Ovary (tissue), 9 donors: ENCODE measurements around the gene GPR55. TPM values are rescaled to one million over a fixed set of nuclear protein-coding genes. Genes with fewer than 3 reads are reported as not detected.

Experiments used
- DNase-seq, 5 donors: peaks; one replicate each; pipeline ENCODE4 v3.0.0-alpha.2; 2019 to 2020
- H3K27ac ChIP-seq, 2 donors: fragments of 200-600 bp; one replicate each; pipeline versions ENCODE4 v1.5.1 to v1.8.0; 2019 to 2022
- H3K27me3 ChIP-seq: fragments of 200-600 bp; one replicate; pipeline ENCODE4 v1.8.0; 2022
- H3K36me3 ChIP-seq: fragments of 200-600 bp; sonication (generic); one replicate; pipeline ENCODE4 v1.5.1; 2019
- H3K4me1 ChIP-seq: one replicate; pipeline ENCODE4 v1.8.1; 2013; ENCODE audit warnings: mild to moderate bottlenecking, moderate library complexity; ENCODE audit not compliant: insufficient read depth
- H3K4me3 ChIP-seq: fragments of 200-600 bp; sonication (generic); one replicate; pipeline ENCODE4 v1.5.1; 2017
- H3K9me3 ChIP-seq, 2 donors: fragments of 200-600 bp in 1 of 2; sonication (generic) in 1 of 2; one replicate each; pipeline versions ENCODE4 v1.5.1 to v1.8.1; 2013 to 2019; ENCODE audit warnings: mild to moderate bottlenecking in 1 of 2, moderate library complexity in 1 of 2
- CTCF ChIP-seq, 3 donors: fragments of 450-650 bp in 2 of 3; fragments of 200-600 bp in 1 of 3; IDR thresholded peaks; one replicate each; pipeline versions ENCODE4 v1.5.1 to v1.8.0; 2016 to 2022; ENCODE audit warnings: antibody characterized with exemption in 3 of 3, mild to moderate bottlenecking in 1 of 3
- EP300 ChIP-seq: sonication (generic); formaldehyde crosslinking; IDR thresholded peaks from one replicate; pipeline ENCODE4 v1.6.1; 2017; ENCODE audit warnings: antibody characterized with exemption
- POLR2A ChIP-seq: fragments of 450-650 bp; IDR thresholded peaks from one replicate; pipeline ENCODE4 v1.6.1; 2017; ENCODE audit warnings: antibody characterized with exemption, mild to moderate bottlenecking, moderate library complexity
- WGBS, 3 donors: extraction: QIAGEN DNeasy Blood & Tissue Kit in 1 of 3; methylation state at CpG; one replicate each; pipeline versions ENCODE4 v1.1.5 to v1.1.7; 2013 to 2017; 5-methylcytosine and 5-hydroxymethylcytosine counted together
- intact Hi-C, 4 donors: fragments of 100-400 bp; cut with DNase I; formaldehyde crosslinking; loops; one replicate each; pipeline versions ENCODE4 v1.11.0 to v1.15.1; 2022 to 2023
- polyA plus RNA-seq, 2 donors: library from polyadenylated mRNA; stranded (reverse); fragments of 200-250 nt in 1 of 2; fragments of 350-450 nt in 1 of 2; fragmentation: Illumina TruSeq in 1 of 2; extraction: RNeasy Lipid Tissue Mini Kit (QIAGEN cat#74804) in 1 of 2; gene quantifications; one replicate each; pipeline ENCODE4 v1.2.3, GENCODE V29; 2013 to 2014
- total RNA-seq, 7 donors: library from RNA; depleted of rRNA in 2 of 7; stranded (reverse); fragments of >200 nt in 2 of 7; fragmentation: NEBNext Ultra II Directional in 3 of 7; extraction: Animal tissue kit (Norgen Biotek cat#: 25700) in 3 of 7; gene quantifications; one replicate each; pipeline versions ENCODE4 v1.1.0 to v1.2.4, GENCODE V29; 2016 to 2023
- donor health status: DM: no; HTN: no; CAD: no; lungs with moderate emphysema.
- donor health status: DM: no; HTN: no; CAD: no.
- donor health status: Bipolar disorder and iron deficiency.
- donor health status: DM: yes; HTN: yes; CAD: no.
- donor health status: DM: no; HTN: no; CAD: no.
- donor health status: DM: yes; HTN: yes; CAD: no.

The GPR55 gene
- total and polyA plus RNA-seq, 9 donors = 0.05 to 0.20 (median 0.14) TPM; not detected in 5

GRCh38 chr2:230930149-230930780 is 5.2 kb upstream of the GPR55 start:
- H3K27me3 ChIP-seq = no peaks in the 10 kb centered on the region
- H3K9me3 ChIP-seq = no peaks in the 10 kb centered on the region
- WGBS, 3 donors = 20 to 37% (median 36%) methylated on average over 7 of the region's 7 CpGs
- no peaks in the 10 kb centered on the region for H3K4me1 ChIP-seq
- no peak for DNase-seq
- H3K4me3 ChIP-seq = no peak overlapping the region
- no peak overlapping the region for H3K27ac ChIP-seq
- intact Hi-C loops = no loop called here
- no peaks in the 10 kb centered on the region for H3K36me3 ChIP-seq
- TF ChIP-seq EP300 (no peak), CTCF (IDR thresholded peaks at IDR 0.05) (no peak), POLR2A (no peak)

- intact Hi-C loops = no loop called here
- DNase-seq = no peak
These were observed 4.5 kb upstream of the GPR55 start for GRCh38 chr2:230929381-230930148.

GRCh38 chr2:230928701-230929380 is 3.8 kb upstream of the GPR55 start:
- Histone ChIP-seq H3K4me1 (no peaks in the 10 kb centered on the region), H3K27ac (no peak overlapping the region), H3K9me3 (no peaks in the 10 kb centered on the region), H3K27me3 (no peaks in the 10 kb centered on the region), H3K4me3 (no peak overlapping the region), H3K36me3 (no peaks in the 10 kb centered on the region)
- TF ChIP-seq POLR2A = no peak
- no peak for TF ChIP-seq EP300
- no peak for TF ChIP-seq CTCF (IDR thresholded peaks at IDR 0.05)
- DNase-seq = no peak
- WGBS, 3 donors = 92 to 94% (median 93%) methylated on average over 12 of the region's 12 CpGs
- intact Hi-C loops = no loop called here

More at GRCh38 chr2:230929381-230930148, 4.5 kb upstream of the GPR55 start:
- WGBS, 3 donors = 70 to 76% (median 75%) methylated on average over 10 of the region's 10 CpGs
- H3K4me1 ChIP-seq = no peaks in the 10 kb centered on the region
- no peak overlapping the region for H3K4me3 ChIP-seq
- H3K9me3 ChIP-seq = no peaks in the 10 kb centered on the region
- TF ChIP-seq POLR2A (no peak), CTCF (IDR thresholded peaks at IDR 0.05) (no peak), EP300 (no peak)
- H3K36me3 ChIP-seq = no peaks in the 10 kb centered on the region
- H3K27me3 ChIP-seq = no peaks in the 10 kb centered on the region
- H3K27ac ChIP-seq = no peak overlapping the region

DNA sequence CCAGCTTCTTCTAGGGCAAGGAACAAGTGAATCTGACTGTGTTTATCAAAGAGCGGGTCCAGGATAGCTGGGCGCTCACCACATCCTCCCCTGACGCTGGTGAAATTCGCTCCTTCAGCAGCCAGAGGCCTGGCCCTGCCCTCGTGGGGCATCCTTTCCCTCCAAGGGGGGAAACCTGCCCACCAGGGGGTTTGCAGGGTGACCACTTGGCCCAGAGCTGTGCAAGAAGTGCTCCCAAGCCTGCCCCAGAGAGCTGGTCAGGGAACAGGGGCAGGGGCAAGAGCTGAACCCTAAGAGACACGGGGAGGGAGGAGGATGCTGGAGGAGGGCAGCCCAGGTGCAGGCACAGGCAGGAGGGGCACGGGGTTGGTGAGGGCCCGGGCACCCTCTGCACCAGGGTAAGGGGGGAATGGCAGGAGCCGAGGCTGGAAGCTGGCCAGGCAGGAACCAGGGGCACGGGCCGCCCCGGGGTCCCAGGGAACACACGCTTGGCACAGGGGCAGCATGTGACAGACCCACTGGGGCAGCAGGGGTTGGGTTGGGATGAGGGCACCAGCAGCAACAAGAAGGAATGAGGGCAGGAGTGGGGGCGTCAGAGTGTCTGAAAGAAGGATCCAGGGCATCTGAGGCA is 2.8 kb upstream of the GPR55 start:
- no peak for DNase-seq
- H3K27ac ChIP-seq = no peak overlapping the region
- intact Hi-C loops = no loop called here
- TF ChIP-seq POLR2A (no peak), EP300 (no peak), CTCF (IDR thresholded peaks at IDR 0.05) (no peak)
- H3K4me1 ChIP-seq = no peaks in the 10 kb centered on the region
- H3K9me3 ChIP-seq = no peaks in the 10 kb centered on the region
- 85 to 91% (median 86%) methylated on average over 14 of the region's 14 CpGs for WGBS, 3 donors
- no peaks in the 10 kb centered on the region for H3K27me3 ChIP-seq
- no peak overlapping the region for H3K4me3 ChIP-seq
- H3K36me3 ChIP-seq = no peaks in the 10 kb centered on the region
